Glutamatergic neuron (in vitro differentiated cells): ENCODE results near the gene GUCY1A2. TPM values are rescaled to one million over a fixed set of nuclear protein-coding genes. Genes with fewer than 3 reads are reported as not detected.

Experiments
- DNase-seq: peaks from one replicate; pipeline ENCODE4 v3.0.0; 2022
- H3K27ac Mint-ChIP-seq: one replicate; pipeline ENCODE4 v1.8.0; 2020; ENCODE audit warnings: mild to moderate bottlenecking, mixed read lengths, inconsistent platforms; ENCODE audit not compliant: unreplicated experiment
- H3K27me3 Mint-ChIP-seq: one replicate; pipeline ENCODE4 v1.8.0; 2020; ENCODE audit warnings: mild to moderate bottlenecking, moderate library complexity, mixed read lengths, inconsistent platforms; ENCODE audit not compliant: unreplicated experiment
- H3K36me3 Mint-ChIP-seq: one replicate; pipeline ENCODE4 v1.8.0; 2020; ENCODE audit warnings: mild to moderate bottlenecking, mixed read lengths, inconsistent platforms; ENCODE audit not compliant: unreplicated experiment
- H3K4me1 Mint-ChIP-seq: one replicate; pipeline ENCODE4 v1.8.0; 2020; ENCODE audit warnings: mild to moderate bottlenecking, low read depth, mixed read lengths, inconsistent platforms; ENCODE audit not compliant: unreplicated experiment
- H3K4me3 Mint-ChIP-seq: one replicate; pipeline ENCODE4 v1.8.0; 2020; ENCODE audit warnings: mild to moderate bottlenecking, mixed read lengths, inconsistent platforms; ENCODE audit not compliant: unreplicated experiment
- H3K9me3 Mint-ChIP-seq: one replicate; pipeline ENCODE4 v1.8.0; 2020; ENCODE audit warnings: mild to moderate bottlenecking, moderate library complexity, mixed read lengths, inconsistent platforms; ENCODE audit not compliant: unreplicated experiment
- CTCF ChIP-seq: fragments of 200-600 bp; sonication (generic); IDR thresholded peaks from one replicate; pipeline ENCODE4 v1.5.0; 2021; ENCODE audit not compliant: partially characterized antibody, unreplicated experiment
- total RNA-seq: library from RNA; stranded (reverse); fragmentation: NEBNext Ultra II Directional; extraction: Animal tissue kit (Norgen Biotek cat#: 25700); gene quantifications from one replicate; pipeline ENCODE4 v1.2.1, GENCODE V29; 2021; ENCODE audit not compliant: unreplicated experiment

GUCY1A2 gene
- total RNA-seq, 1 donor from 2014 or later: 20.3 TPM

- Mint-ChIP-seq H3K27me3 (peaks cover 14% of the 10 kb centered on the region), H3K36me3 (no peaks in the 10 kb centered on the region), H3K4me1 (peaks cover 10% of the 10 kb centered on the region), H3K4me3 (peak overlapping the region; percentile 88), H3K27ac (peak overlapping the region; percentile 56), H3K9me3 (peaks cover 4% of the 10 kb centered on the region)
- TF ChIP-seq CTCF: peak; percentile 77
- peak; percentile 90 for DNase-seq
Measured at GRCh38 chr11:107017433-107018218, 650 bp downstream of the GUCY1A2 start.

GRCh38 chr11:107017104-107017432 is 1.2 kb downstream of the GUCY1A2 start:
- peaks cover 14% of the 10 kb centered on the region for H3K27me3 Mint-ChIP-seq
- peaks cover 4% of the 10 kb centered on the region for H3K9me3 Mint-ChIP-seq
- H3K4me1 Mint-ChIP-seq: peaks cover 10% of the 10 kb centered on the region
- no peaks in the 10 kb centered on the region for H3K36me3 Mint-ChIP-seq
- TF ChIP-seq CTCF: no peak
- no peak for DNase-seq
- H3K4me3 Mint-ChIP-seq: peak overlapping the region; percentile 88
- H3K27ac Mint-ChIP-seq: peak overlapping the region; percentile 56

- Mint-ChIP-seq H3K36me3 (no peaks in the 10 kb centered on the region), H3K27me3 (peaks cover 12% of the 10 kb centered on the region), H3K9me3 (peaks cover 4% of the 10 kb centered on the region), H3K4me1 (peaks cover 10% of the 10 kb centered on the region), H3K27ac (no peak overlapping the region), H3K4me3 (peak overlapping the region; percentile 18)
- TF ChIP-seq CTCF: no peak
- no peak for DNase-seq
Measured at GRCh38 chr11:107014871-107015270, 3.4 kb downstream of the GUCY1A2 start.

GRCh38 chr11:107011977-107012376 is 6.3 kb downstream of the GUCY1A2 start:
- Mint-ChIP-seq H3K27me3 (peaks cover 2% of the 10 kb centered on the region), H3K27ac (no peak overlapping the region), H3K9me3 (peaks cover 1% of the 10 kb centered on the region), H3K36me3 (no peaks in the 10 kb centered on the region), H3K4me1 (peaks cover 10% of the 10 kb centered on the region), H3K4me3 (no peak overlapping the region)
- no peak for TF ChIP-seq CTCF
- no peak for DNase-seq

- H3K27ac Mint-ChIP-seq: no peak overlapping the region
- no peaks in the 10 kb centered on the region for H3K9me3 Mint-ChIP-seq
- no peaks in the 10 kb centered on the region for H3K4me1 Mint-ChIP-seq
- peaks cover 2% of the 10 kb centered on the region for H3K27me3 Mint-ChIP-seq
- DNase-seq: no peak
- no peak overlapping the region for H3K4me3 Mint-ChIP-seq
- no peak for TF ChIP-seq CTCF
- no peaks in the 10 kb centered on the region for H3K36me3 Mint-ChIP-seq
Measured at GRCh38 chr11:107009190-107009589, 9.1 kb downstream of the GUCY1A2 start.
